HG03354 (cell line): ENCODE results near the gene HPSE2.
"Not testable (repeated sequence)": the region's sequence is repeated elsewhere in the genome, so short reads cannot be mapped to it uniquely, and the experiment has no call there.

ENCODE experiments used
- ATAC-seq: cut with Tn5 transposase; IDR thresholded peaks from one replicate; pipeline ENCODE4 v1.9.1; 2021; ENCODE audit warnings: mild to moderate bottlenecking; ENCODE audit not compliant: unreplicated experiment, poor library complexity, severe bottlenecking

The HPSE2 gene

DNA sequence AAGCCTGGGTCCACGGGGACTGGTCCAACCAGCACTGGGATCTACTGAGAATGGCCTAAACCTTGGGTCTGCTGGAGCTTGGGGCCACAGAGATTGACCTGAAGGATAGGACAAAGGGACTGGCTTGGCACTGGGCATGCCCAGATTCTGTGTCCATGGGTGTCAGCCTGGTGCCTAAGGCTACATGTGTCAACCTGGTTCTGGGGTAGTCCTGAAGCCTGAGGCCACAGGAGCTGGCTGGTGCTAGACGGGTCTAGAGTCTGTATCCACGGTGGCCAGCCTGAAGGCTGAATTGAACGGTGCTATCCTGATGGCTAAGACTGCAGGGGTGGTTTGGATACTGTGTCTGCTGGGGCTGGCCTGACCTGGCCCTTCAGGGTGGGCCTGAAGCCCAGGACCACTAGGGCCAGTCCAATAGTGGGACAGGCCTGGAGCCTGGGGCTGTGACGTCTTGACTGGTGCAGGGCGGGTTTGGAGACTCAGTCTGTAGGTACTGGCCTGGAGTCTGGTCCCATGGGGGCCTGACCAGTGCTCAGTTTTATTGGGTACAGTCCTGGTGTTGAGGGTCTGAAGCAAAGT lies 636.5 kb downstream of the HPSE2 start:
- ATAC-seq, result no peak

DNA sequence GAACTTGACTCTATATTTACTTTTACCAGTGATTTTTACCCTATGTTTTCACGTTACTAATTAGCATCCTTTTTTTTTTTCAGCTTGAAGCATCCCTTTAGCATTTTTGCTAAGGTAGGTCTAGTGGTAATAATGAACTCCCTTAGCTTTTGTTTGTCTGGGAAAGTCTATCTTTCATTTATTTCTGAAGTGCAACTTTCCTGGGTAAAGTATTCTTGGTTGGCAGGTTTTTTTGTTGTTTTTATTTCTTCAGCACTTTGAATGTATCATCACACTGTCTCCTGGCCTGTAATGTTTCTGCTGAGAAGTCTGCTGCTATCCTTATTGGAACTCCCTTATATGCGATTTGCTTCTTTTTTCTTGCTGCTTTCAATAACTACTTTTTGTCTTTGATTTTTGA lies 639.2 kb downstream of the HPSE2 start:
- no peak for ATAC-seq

DNA sequence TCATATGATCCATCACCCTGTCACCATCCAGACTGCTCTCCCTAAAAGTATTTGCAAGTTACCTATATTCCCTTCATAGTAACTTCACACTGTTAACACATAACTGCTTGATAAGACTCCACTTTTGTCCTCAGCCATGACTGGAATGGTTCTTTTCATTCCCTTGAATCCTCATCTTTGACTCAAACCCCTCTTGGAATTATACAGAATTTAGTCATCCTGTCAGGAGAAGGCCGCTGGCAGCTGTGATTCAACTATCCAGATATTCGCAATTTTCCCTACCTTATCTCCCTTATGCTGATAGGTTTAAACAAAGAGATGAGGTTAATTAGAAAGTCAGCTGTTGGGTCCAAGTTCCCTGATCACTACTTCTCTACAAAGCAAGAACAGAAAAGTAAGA lies 646.0 kb downstream of the HPSE2 start:
- no peak for ATAC-seq

GRCh38 chr10:98589007-98589406 lies 646.6 kb downstream of the HPSE2 start:
- ATAC-seq, result no peak

- ATAC-seq, result no peak
Observed at GRCh38 chr10:98587156-98587837, 648.4 kb downstream of the HPSE2 start.

DNA sequence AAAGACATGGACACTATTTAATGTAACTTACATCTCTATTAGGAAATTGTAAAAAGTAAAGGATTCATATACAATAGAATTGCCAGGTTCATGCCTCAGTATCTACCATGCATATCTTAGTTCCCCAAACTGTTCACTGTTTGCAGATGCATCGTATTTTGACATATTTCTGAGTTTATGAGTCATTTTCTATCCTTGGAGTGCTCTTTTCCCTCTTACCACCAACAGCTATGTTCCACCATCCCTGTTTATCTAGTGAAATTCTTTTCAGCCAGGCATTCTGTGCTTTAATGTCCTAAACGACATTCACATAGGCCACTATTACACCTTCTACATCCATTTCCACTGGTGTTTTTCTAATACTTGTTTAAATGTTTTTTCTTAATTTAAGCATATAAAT lies 649.6 kb downstream of the HPSE2 start:
- ATAC-seq, result no peak

DNA sequence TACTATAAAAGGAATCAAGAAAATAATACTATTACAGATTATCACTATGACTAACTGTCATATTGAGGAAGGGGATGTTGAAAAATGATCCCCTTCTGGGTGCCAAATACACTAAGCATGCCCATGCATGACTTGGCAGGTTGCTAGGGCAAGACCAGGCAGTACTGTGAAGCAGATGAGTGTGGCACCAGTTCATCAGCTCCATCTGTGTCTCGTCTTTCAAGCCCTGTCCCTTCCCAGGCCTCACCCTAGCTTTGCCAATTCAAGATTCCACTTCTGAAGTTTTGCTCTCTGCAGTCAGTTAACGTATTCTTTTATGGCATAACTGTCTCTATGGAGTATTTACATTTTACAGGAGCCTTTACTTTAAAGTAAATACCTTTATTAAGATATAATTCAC lies 653.3 kb downstream of the HPSE2 start:
- no peak for ATAC-seq

GRCh38 chr10:98577578-98577977 lies 658.1 kb downstream of the HPSE2 start:
- no peak for ATAC-seq

DNA sequence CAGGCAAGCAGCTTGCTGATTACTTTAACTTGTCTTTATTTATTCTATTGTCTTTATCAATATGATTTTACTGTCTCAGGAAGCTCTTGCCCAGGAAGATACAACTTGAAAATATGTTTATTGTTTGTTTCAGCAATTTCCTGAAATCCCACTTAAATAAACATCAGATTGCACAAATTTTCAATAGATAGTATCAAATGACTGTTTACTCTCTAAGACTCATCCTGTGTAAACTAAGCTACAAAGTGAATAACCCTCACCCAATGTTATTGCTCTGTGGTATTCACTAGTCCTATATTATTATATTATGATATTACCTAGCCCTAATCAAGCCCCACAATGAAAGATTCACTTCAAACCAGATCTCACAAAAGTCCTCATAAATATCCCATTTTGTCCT lies 658.5 kb downstream of the HPSE2 start:
- ATAC-seq, result no peak

GRCh38 chr10:98576096-98576495 lies 659.6 kb downstream of the HPSE2 start:
- ATAC-seq, result no peak

GRCh38 chr10:98572594-98572993 lies 663.1 kb downstream of the HPSE2 start:
- no peak for ATAC-seq

DNA sequence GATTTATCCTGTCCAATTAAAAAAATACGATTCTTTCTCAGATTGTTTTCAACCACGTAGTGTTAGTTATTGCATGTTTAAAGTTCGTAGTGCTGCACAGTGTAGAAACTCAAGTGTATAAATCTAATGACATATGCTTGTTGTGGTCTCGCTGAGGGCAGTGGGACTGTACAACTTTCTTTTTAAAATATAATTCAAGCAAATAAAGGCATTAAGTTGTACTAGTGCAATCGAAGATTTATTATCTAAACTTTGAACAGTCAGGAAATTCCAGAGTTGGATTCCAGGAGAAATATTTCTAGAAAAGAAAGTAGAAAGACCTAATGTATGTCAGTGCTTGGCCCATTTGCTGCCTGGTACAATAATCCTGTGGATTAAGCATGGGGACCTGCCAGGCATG lies 664.8 kb downstream of the HPSE2 start:
- ATAC-seq, result no peak

- no peak for ATAC-seq
Observed at GRCh38 chr10:98569853-98570252, 665.8 kb downstream of the HPSE2 start.

DNA sequence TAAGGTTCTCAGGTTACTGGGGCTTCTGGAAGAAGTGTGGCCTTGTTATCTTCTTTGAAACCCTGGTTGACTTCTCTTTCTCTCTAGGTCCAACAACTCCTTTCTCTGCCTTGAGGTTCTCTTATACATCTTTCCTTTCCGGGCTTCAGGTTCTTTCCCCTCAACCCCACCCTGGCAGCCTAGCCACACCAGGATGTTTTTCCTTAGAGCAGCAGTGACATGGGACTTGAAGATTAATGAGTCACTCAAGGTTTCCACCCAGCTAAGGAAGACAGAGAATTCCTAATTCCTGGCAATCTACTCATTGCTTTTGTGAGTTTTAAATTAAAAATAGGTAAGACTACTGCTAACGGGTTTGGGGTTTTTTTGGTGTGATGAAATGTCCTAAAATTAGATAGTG lies 667.1 kb downstream of the HPSE2 start:
- no peak for ATAC-seq

DNA sequence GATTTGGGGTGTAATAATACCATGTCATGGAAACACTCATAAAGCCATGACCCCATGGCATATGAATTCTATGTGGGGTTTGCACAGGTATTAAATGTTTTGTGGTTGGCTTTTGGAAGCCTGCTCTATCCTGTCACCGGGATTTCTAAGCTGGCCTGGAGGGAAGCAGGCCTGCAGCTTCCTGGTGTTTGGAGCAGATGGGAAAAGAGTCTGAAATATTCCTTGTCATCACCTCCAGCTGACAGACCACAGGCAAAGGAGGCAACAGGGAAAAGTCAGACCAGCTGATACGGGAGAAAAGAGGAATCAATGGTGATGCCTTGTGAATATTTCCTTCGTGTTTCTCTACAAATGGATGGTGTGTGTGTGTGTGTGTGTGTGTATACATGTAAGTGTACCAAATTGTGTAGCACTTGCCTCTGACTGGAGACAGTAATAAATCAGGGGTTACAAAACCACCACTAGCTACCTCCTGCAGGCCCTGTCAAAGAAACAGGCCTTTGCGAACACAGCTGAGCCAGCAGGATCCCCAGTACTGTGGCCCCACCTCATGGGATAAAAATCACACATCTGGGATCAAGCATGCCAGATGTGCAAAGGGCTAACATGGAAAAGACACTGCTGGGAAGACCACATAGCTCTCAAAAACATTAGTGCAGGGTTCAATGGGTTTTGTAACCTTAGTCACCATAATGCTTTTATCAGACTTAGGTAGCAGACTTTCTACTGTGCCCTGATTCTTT lies 668.1 kb downstream of the HPSE2 start:
- no peak for ATAC-seq

- ATAC-seq, result no peak
Observed at GRCh38 chr10:98563811-98564210, 671.8 kb downstream of the HPSE2 start.

- ATAC-seq, result no peak
Observed at GRCh38 chr10:98560565-98560964, 675.1 kb downstream of the HPSE2 start.

GRCh38 chr10:98556061-98556460 lies 679.6 kb downstream of the HPSE2 start:
- ATAC-seq, result no peak

DNA sequence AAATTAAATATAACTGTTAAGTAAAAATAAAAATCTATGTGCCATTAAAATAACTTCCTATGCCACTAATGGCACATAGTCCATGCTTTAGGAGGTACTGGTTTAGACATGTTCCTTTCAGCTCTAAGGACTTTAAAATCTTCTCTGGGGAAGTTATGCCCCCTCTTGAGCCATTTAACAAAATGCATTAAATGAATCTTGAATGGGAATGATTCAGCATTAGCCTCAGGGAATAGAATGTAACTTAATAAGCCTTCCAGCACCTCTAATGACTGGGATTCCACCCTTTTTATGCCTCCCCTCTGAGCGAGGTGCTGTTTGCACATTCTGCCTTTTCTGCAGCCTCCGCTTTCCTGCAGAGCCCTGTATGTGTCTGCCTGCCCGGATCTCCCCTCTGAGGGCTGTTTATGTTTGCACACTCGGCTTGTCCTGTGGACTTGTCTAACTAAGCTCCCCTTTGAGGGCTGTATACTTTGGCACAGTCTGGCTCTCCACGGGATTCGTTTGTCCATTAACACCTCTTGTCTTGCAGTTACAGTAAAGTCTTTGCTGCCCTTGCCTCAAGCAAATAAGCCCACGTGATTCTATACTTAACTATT lies 680.5 kb downstream of the HPSE2 start:
- no peak for ATAC-seq

GRCh38 chr10:98541561-98541960 lies 694.1 kb downstream of the HPSE2 start:
- ATAC-seq, result not testable (repeated sequence)

GRCh38 chr10:98539578-98539977 lies 696.1 kb downstream of the HPSE2 start:
- no peak for ATAC-seq
